Stimulated activated CD4-positive, alpha-beta T cell treated with anti-CD3 and anti-CD28 coated beads, TNF-alpha, amount 100 ng/mL, for 48 hours (primary cell): ENCODE data around the gene TRIM44.
"Not testable (repeated sequence)": the region's sequence is repeated elsewhere in the genome, so short reads cannot be mapped to it uniquely, and the experiment has no call there.

Experiments used
- DNase-seq, 3 donors: peaks; one replicate each; pipeline ENCODE4 v3.0.0-alpha.2; 2020; ENCODE audit warnings: low read depth in 3 of 3

TRIM44 gene

GRCh38 chr11:35855671-35856070, 193.1 kb downstream of the TRIM44 start:
- DNase-seq, result no peak

GRCh38 chr11:35856259-35856658, 193.7 kb downstream of the TRIM44 start:
- no peak for DNase-seq

DNA sequence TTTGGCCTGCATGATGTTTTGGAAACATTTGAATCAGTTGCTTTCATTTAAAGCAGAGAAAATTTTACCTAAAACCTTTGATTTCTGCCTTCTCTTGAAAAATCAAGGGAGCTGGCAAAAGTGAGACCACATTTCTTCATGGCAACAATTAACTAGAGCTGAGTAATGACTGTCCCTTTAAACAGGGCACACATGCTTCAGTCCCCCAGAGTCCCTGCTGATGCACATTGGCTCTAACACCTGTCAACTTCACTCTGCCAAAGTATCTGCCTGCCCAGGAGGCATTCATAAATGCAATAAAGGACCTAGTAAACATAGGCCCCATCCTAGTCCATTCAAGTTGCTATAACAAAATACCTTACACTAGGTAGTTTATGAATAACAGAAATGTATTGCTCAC, 194.2 kb downstream of the TRIM44 start:
- no peak for DNase-seq

DNA sequence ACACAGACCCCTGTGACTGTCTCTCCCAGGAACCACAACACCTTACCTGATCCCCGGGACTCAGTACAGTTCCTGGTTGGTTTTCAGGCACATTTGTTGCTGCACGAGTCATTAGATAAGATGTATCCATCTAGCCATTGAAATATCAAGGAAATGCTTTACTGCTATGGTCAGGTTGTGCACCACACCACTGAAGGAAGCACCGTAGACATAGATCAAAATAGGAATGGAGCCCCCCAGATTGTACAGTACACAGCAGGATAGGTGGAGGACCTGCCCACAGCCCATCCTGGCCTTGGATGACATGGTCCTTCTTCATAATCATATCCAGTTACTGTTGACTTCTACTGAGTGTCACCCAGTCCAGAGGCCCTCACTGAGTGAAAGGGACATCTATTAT, 195.3 kb downstream of the TRIM44 start:
- DNase-seq, result no peak

- DNase-seq, result no peak
Measured at GRCh38 chr11:35859301-35859700, 196.7 kb downstream of the TRIM44 start.

GRCh38 chr11:35860194-35860593, 197.6 kb downstream of the TRIM44 start:
- DNase-seq, result not testable (repeated sequence)

DNA sequence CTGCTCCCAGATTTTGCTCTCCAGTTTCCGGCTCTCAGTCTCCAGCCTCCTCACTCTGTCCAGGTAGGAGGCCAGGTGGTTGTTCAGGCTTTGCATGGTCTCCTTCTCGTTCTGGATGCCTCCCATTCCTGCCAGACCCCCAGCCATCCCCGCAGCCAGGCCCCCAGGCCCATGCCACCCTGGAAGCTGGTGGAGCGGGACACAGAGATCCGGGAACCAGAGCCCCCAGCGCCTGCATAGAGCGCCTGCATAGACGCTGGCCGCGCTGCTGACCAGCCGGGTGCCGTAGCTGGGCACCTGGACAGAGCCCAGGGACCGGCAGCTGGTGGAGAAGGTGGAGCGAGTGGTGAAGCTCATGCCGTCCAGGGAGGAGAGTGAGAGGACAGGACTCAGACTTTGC, 198.6 kb downstream of the TRIM44 start:
- no peak for DNase-seq

DNA sequence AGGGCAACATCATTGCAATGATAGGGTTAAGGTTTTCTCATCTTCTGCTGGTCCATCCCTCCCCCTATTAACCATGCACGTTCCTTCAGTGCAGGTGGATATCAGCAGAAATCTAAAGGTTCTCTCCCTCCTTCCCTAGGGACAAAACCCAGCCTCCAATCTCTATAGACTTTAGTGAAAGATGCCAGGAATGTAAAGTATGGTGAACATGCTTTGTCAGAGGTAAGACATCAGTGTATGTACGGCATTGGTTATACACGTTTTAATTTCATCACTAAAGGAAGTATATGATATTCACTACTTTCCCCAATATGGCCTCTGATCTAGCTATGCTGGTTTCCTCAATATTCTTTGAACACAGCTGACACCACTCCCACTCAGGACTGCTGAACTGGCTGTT, 200.1 kb downstream of the TRIM44 start:
- no peak for DNase-seq

DNA sequence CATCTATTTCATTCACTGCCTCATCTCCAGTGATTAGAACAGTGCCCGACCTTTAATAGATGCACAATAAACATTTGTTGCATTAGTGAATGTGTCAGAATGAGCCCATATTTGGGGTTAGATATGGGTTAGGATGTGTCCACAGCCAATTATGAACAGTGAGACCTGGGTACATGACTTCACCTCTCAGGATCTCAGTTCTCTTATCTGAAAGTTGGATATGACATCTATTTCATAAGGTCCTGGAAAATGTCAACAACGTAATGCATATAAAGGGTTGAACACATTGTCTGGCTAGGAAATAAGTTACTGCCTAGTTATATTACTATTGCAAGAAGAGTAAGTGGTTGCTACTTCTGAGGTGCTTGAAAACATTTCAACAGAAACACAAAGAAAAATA, 201.6 kb downstream of the TRIM44 start:
- DNase-seq, result no peak

- DNase-seq, result no peak
Measured at GRCh38 chr11:35866601-35867000, 204.0 kb downstream of the TRIM44 start.
